ENCODE data around the gene CFAP299. TPM values are rescaled to one million over a fixed set of nuclear protein-coding genes. Genes with fewer than 3 reads are reported as not detected.
A peak's percentile ranks its signal among the peaks of the same experiment; 100 is the strongest.

CFAP299 gene
- total RNA-seq, 3 donors from 2014 or later = not detected

DNA sequence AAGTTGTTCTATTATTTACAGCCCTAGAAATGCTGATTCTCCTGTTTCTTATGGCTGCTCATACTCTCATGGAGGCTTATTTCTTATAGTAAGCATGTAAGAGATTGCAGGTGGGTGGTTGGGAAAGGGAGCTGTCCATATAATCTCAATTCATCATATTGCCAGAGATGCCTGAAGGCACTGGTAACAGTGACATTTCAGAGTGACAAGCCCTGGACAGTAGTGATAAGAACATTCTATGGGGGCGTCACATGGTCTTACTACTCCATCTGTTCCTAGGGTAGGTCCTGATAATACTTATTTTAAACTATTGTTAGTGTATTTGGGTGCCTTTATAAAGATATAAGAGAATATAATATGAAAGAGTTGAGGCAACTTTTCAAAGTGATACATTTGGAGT lies 171.5 kb downstream of the CFAP299 start:
- Mint-ChIP-seq H3K4me3 (no peak overlapping the region), H3K4me1 (ENCODE audit: low read depth) (peaks cover 36% of the 10 kb centered on the region), H3K36me3 (ENCODE audit: insufficient read depth) (no peaks in the 10 kb centered on the region), H3K9me3 (no peaks in the 10 kb centered on the region), H3K27me3 (ENCODE audit: low read depth) (no peaks in the 10 kb centered on the region)
- ATAC-seq = no peak
- no peak for DNase-seq

DNA sequence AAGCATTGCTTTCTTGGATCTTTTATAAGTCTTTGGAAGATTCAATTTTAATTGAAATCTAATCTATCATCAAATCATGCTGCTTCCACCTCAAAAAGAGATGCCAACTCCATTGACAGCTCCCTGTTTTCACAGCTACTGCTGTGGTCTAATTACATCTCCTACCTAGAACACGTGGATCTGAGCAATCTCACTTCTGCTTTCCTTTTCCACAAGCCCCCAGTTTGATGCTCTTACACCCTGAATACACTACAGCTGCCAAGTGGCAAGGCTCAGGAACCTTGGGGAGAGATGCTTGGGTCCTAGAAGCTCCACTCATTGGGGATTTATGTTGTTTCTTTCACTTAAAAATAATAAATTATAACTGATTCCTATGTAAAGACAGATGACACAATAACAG lies 172.0 kb downstream of the CFAP299 start:
- Mint-ChIP-seq H3K9me3 (no peaks in the 10 kb centered on the region), H3K27me3 (ENCODE audit: low read depth) (no peaks in the 10 kb centered on the region), H3K4me1 (ENCODE audit: low read depth) (peaks cover 31% of the 10 kb centered on the region), H3K36me3 (ENCODE audit: insufficient read depth) (no peaks in the 10 kb centered on the region), H3K4me3 (no peak overlapping the region)
- peak in 1 of 2 donors; percentile 48 for ATAC-seq
- DNase-seq = no peak

- Mint-ChIP-seq H3K4me1 (ENCODE audit: low read depth) (no peaks in the 10 kb centered on the region), H3K9me3 (no peaks in the 10 kb centered on the region), H3K27me3 (ENCODE audit: low read depth) (no peaks in the 10 kb centered on the region), H3K4me3 (no peak overlapping the region), H3K36me3 (ENCODE audit: insufficient read depth) (no peaks in the 10 kb centered on the region)
- no peak for DNase-seq
- ATAC-seq = no peak
These were observed 180.0 kb downstream of the CFAP299 start for GRCh38 chr4:80515496-80515895.

- Mint-ChIP-seq H3K4me3 (no peak overlapping the region), H3K36me3 (ENCODE audit: insufficient read depth) (no peaks in the 10 kb centered on the region), H3K9me3 (no peaks in the 10 kb centered on the region), H3K4me1 (ENCODE audit: low read depth) (no peaks in the 10 kb centered on the region), H3K27me3 (ENCODE audit: low read depth) (no peaks in the 10 kb centered on the region)
- DNase-seq = no peak
- no peak for ATAC-seq
These were observed 185.9 kb downstream of the CFAP299 start for GRCh38 chr4:80521438-80521837.

DNA sequence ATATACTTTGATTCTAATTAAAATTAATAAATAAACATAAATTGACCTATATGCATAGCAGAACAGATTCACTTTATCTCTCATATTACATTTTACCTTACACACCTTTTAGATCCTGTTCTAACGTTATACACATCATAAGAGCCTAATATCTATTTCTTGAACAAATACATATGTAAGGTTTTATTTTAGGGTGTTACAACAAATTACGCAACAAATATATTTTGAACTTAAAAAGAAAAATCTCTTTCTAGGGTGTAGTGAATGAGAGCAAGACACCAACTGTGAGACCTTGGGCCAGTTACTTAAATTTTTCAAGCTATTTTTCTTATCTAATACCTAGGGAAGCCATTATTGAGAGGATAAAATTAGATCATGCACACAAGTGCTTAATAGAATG lies 191.2 kb downstream of the CFAP299 start:
- no peaks in the 10 kb centered on the region for H3K9me3 Mint-ChIP-seq

GRCh38 chr4:80529026-80529425 lies 193.5 kb downstream of the CFAP299 start:
- Mint-ChIP-seq H3K9me3 (no peaks in the 10 kb centered on the region), H3K4me3 (no peak overlapping the region), H3K36me3 (ENCODE audit: insufficient read depth) (no peaks in the 10 kb centered on the region), H3K27me3 (ENCODE audit: low read depth) (no peaks in the 10 kb centered on the region), H3K4me1 (ENCODE audit: low read depth) (peaks cover 2% of the 10 kb centered on the region)
- no peak for DNase-seq
- no peak for ATAC-seq

More for the DNA sequence above, 191.2 kb downstream of the CFAP299 start:
- no peaks in the 10 kb centered on the region for H3K4me1 Mint-ChIP-seq (ENCODE audit: low read depth)
- H3K36me3 Mint-ChIP-seq (ENCODE audit: insufficient read depth) = no peaks in the 10 kb centered on the region
- DNase-seq = no peak
- H3K27me3 Mint-ChIP-seq (ENCODE audit: low read depth) = no peaks in the 10 kb centered on the region
- no peak for ATAC-seq
- H3K4me3 Mint-ChIP-seq = no peak overlapping the region

- Mint-ChIP-seq H3K4me3 (no peak overlapping the region), H3K27me3 (ENCODE audit: low read depth) (peaks cover 3% of the 10 kb centered on the region), H3K4me1 (ENCODE audit: low read depth) (peaks cover 10% of the 10 kb centered on the region), H3K9me3 (peaks cover 3% of the 10 kb centered on the region), H3K36me3 (ENCODE audit: insufficient read depth) (no peaks in the 10 kb centered on the region)
- DNase-seq (no peak), ATAC-seq (no peak)
These were observed 197.3 kb downstream of the CFAP299 start for GRCh38 chr4:80532674-80533333.

DNA sequence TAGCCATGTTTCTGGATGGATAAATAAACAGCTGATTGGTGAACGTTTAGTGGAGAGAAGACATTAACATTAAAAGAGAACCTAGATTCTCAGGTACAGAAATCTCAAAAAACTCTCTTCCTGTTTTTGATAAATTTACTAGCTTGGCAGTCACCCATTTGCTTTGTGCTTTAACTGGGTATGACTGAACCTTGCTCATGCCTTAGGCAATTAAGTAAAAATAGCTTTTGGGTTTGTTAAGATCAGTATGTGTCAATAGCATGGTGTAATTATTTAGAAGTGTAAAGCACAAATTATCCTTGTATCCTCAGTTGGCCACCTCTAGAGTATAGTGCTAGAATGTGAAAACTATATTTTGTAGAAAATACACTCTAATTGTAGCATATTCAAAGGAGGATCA lies 200.0 kb downstream of the CFAP299 start:
- H3K4me3 Mint-ChIP-seq = no peak overlapping the region
- H3K4me1 Mint-ChIP-seq (ENCODE audit: low read depth) = peaks cover 26% of the 10 kb centered on the region
- no peaks in the 10 kb centered on the region for H3K36me3 Mint-ChIP-seq (ENCODE audit: insufficient read depth)
- DNase-seq (no peak), ATAC-seq (no peak)
- peaks cover 5% of the 10 kb centered on the region for H3K27me3 Mint-ChIP-seq (ENCODE audit: low read depth)
- peaks cover 3% of the 10 kb centered on the region for H3K9me3 Mint-ChIP-seq

DNA sequence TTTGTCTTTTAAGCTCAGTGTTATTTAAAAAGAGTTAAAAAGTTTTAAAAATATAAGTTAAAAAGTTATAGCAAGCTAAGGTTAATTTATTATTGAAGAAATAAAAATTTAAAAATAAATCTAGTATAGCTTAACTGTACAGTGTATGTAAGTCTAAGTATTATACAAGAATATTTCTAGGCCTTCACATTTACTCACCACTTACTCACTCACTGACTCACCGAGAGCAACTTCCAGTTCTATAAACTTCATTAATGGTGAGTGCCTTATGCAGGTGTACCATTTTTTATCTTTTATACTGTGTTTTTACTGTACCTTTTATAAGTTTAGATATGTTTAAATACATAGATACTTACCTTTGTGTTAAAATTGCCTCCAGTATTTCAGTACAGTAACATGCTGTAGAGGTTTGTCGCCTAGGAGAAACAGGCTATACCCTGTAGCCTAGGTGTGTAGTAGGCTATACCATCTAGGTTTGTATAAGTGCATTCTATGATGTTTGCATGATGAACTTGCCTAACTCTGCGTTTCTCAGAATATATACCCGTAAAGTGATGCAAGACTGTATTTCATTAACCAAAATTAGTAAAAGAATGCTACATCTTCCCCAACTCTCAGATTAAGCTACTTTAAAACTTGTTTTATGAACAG lies 202.9 kb downstream of the CFAP299 start:
- ATAC-seq = peak; percentile 54 to 62
- H3K27me3 Mint-ChIP-seq (ENCODE audit: low read depth) = peaks cover 12% of the 10 kb centered on the region
- no peak for DNase-seq
- no peaks in the 10 kb centered on the region for H3K36me3 Mint-ChIP-seq (ENCODE audit: insufficient read depth)
- H3K4me3 Mint-ChIP-seq = no peak overlapping the region
- peaks cover 3% of the 10 kb centered on the region for H3K9me3 Mint-ChIP-seq
- H3K4me1 Mint-ChIP-seq (ENCODE audit: low read depth) = peaks cover 34% of the 10 kb centered on the region

DNA sequence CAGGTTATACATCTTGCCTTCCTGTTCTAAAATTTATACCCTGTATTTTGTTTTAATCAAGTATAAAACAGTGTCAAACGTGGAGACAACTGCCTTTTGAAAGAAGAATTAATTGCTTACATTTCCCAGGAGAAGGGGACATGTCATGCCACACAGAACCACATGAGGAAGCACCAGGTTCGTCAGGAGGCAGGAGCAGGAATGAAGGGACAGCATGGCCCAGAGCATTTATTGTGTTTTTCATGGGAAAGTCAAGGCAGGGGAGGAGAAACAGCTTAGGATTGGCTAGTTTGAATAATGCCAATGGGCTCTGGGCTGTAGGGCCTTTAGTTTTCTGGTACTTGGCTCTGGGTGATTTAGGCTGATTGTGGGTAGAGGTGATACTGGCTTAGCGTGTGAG lies 203.7 kb downstream of the CFAP299 start:
- Mint-ChIP-seq H3K27me3 (ENCODE audit: low read depth) (peaks cover 18% of the 10 kb centered on the region), H3K9me3 (peaks cover 3% of the 10 kb centered on the region), H3K4me3 (no peak overlapping the region), H3K4me1 (ENCODE audit: low read depth) (peaks cover 34% of the 10 kb centered on the region), H3K36me3 (ENCODE audit: insufficient read depth) (no peaks in the 10 kb centered on the region)
- ATAC-seq (no peak), DNase-seq (no peak)

DNA sequence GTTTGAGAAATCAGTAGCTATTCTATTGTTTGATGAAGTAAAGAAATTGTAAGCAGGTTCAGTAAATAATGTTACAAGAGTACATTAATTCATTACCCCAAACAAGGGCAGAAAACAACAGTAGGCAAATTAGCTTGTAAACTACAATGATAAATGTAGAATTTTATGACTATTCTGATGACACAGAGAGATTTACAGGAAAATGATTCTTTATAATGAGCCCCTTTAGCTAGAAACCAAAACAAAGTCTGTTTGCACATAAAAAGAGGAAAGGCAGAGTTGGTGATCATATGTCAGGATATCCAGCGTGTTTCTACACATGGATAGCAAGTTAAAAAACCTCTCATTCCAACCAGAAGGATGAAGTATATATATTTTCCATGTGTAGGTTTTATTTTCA lies 204.8 kb downstream of the CFAP299 start:
- Mint-ChIP-seq H3K9me3 (peaks cover 3% of the 10 kb centered on the region), H3K36me3 (ENCODE audit: insufficient read depth) (no peaks in the 10 kb centered on the region), H3K4me3 (no peak overlapping the region), H3K27me3 (ENCODE audit: low read depth) (peaks cover 20% of the 10 kb centered on the region), H3K4me1 (ENCODE audit: low read depth) (peaks cover 29% of the 10 kb centered on the region)
- ATAC-seq (peak; percentile 38 to 49), DNase-seq (no peak)

- Mint-ChIP-seq H3K27me3 (ENCODE audit: low read depth) (peaks cover 20% of the 10 kb centered on the region), H3K36me3 (ENCODE audit: insufficient read depth) (no peaks in the 10 kb centered on the region), H3K9me3 (peaks cover 3% of the 10 kb centered on the region), H3K4me1 (ENCODE audit: low read depth) (peaks cover 25% of the 10 kb centered on the region), H3K4me3 (no peak overlapping the region)
- DNase-seq = no peak
- peak; percentile 83 to 88 for ATAC-seq
These were observed 205.4 kb downstream of the CFAP299 start for GRCh38 chr4:80540785-80541469.

DNA sequence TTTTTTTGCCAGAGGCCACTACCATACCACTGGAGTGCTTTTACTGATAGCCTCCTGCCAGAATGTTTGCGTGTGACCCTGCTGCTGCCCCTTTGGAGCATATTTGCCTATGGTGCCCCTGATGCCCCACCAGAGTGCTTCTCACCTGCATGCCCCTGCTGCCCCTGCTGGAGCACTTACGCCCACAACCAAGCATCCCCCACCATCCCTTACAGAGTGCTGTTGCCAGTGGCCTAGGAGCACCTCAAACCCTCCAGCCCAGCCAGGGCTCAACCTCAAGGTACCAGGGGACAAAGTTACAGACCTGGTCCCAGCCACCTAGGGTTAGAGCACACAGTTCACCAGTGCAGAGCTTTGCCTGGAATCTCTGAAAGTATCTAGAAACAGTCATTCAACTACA lies 207.2 kb downstream of the CFAP299 start:
- no peak for ATAC-seq
- Mint-ChIP-seq H3K9me3 (no peaks in the 10 kb centered on the region), H3K4me3 (no peak overlapping the region), H3K4me1 (ENCODE audit: low read depth) (peaks cover 25% of the 10 kb centered on the region), H3K27me3 (ENCODE audit: low read depth) (peaks cover 17% of the 10 kb centered on the region), H3K36me3 (ENCODE audit: insufficient read depth) (no peaks in the 10 kb centered on the region)
- DNase-seq = no peak

GRCh38 chr4:80560337-80560736 lies 224.8 kb downstream of the CFAP299 start:
- peaks cover 2% of the 10 kb centered on the region for H3K4me1 Mint-ChIP-seq (ENCODE audit: low read depth)
- no peak for ATAC-seq
- no peak for DNase-seq
- peaks cover 22% of the 10 kb centered on the region for H3K9me3 Mint-ChIP-seq
- no peak overlapping the region for H3K4me3 Mint-ChIP-seq
- no peaks in the 10 kb centered on the region for H3K36me3 Mint-ChIP-seq (ENCODE audit: insufficient read depth)
- H3K27me3 Mint-ChIP-seq (ENCODE audit: low read depth) = no peaks in the 10 kb centered on the region

All from activated T-cell treated with anti-CD3 and anti-CD28 coated beads, Interleukin-2, amount 50 U/mL, for 4 hours (primary cell).